ENCODE data around the gene PXK.

GRCh38 chr3:58392181-58392580 lies 59.5 kb downstream of the PXK start:
- no peak for TF ChIP-seq CTCF (IDR thresholded peaks at IDR 0.05)
- no peak for TF ChIP-seq POLR2A (IDR thresholded peaks at IDR 0.05)
- no peak for TF ChIP-seq EP300 (IDR thresholded peaks at IDR 0.05)
- TF ChIP-seq POLR2AphosphoS5 (IDR thresholded peaks at IDR 0.05): no peak
